Motor neuron (in vitro differentiated cells): Measurements from ENCODE around the gene NFIB. TPM values are rescaled to one million over a fixed set of nuclear protein-coding genes. Genes with fewer than 3 reads are reported as not detected.

Source experiments
- ATAC-seq, 8 experiments: fragments of 200-7000 bp; cut with Tn5 transposase; replicated peaks in 6 of 8; 2 replicates each; pipeline ENCODE4 v1.8.0; 2021; ENCODE audit warnings: mild to moderate bottlenecking in 8 of 8, moderate library complexity in 8 of 8
- H3K27ac ChIP-seq, 2 donors: fragments of 250-450 bp; sonication (Bioruptor Pico); 2 replicates each; pipeline ENCODE4 v1.9.0; 2021; ENCODE audit warnings: antibody characterized with exemption in 2 of 2, mild to moderate bottlenecking in 2 of 2, moderate library complexity in 1 of 2
- H3K4me1 ChIP-seq, 2 donors: fragments of 250-450 bp; sonication (Bioruptor Pico); replicated peaks in 1 of 2; 2 replicates each; pipeline ENCODE4 v1.6.1; 2021; ENCODE audit warnings: antibody characterized with exemption in 2 of 2, mild to moderate bottlenecking in 2 of 2, moderate library complexity in 1 of 2
- H3K4me3 ChIP-seq, 5 donors: fragments of 250-450 bp; sonication (Bioruptor Pico); 2 replicates each; pipeline ENCODE4 v1.9.0; 2021; ENCODE audit warnings: antibody characterized with exemption in 5 of 5, mild to moderate bottlenecking in 5 of 5, moderate library complexity in 4 of 5
- WGBS, 10 experiments: fragments of 450-650 bp; shearing (Covaris generic); methylation state at CpG; one replicate each; pipeline ENCODE4 v1.0.0; 2022; 5-methylcytosine and 5-hydroxymethylcytosine counted together
- in situ Hi-C, 9 experiments: fragments of 400-800 bp; cut with MboI; loops; one replicate each; pipeline ENCODE4 v1.15.0; 2021; ENCODE audit warnings: low sequenced_read_pairs in 9 of 9, low pct_unique_long_range_greater_than_20kb in 2 of 9; ENCODE audit not compliant: unreplicated experiment in 9 of 9
- total RNA-seq, 8 experiments: library from RNA; unstranded; fragments of 300-600 nt; gene quantifications; 2 replicates each; pipeline versions ENCODE4 v1.2.3 to v1.2.4, GENCODE V29; 2022

Gene NFIB
- 100 to 1,000 TPM in 1 of 8 experiments, 10 to 100 TPM in 3, 1 to 10 TPM in 3, under 1 TPM in 1; 0.67 to 112 (median 13.0) TPM for total RNA-seq

- peak; percentile 4 to 56 (median 44) for ATAC-seq
- Histone ChIP-seq H3K4me1 (peaks cover 0 to 9% of the 10 kb centered on the region in 2 donors), H3K4me3 (peak within 1 kb of the TSS; percentile 45 to 86 (median 60)), H3K27ac (peak within 1 kb of the TSS; percentile 6 to 75)
- WGBS, 10 experiments = 0% methylated on average over 1 to 2 of the region's 63 CpGs; no CpG with 5 or more reads in 8 of the 10 experiments
- in situ Hi-C loops = no loop called here
Measured at GRCh38 chr9:14313951-14314423, at the start of gene NFIB. TSS of gene NFIB (minus strand) at chr9:14314141. CDS start at chr9:14313511, 630 bp downstream.

- Histone ChIP-seq H3K4me3 (no peak overlapping the region), H3K4me1 (no peaks in the 10 kb centered on the region), H3K27ac (no peak overlapping the region)
- in situ Hi-C loops = loop anchor here in 4 of 9 experiments (25.0 kb wide), 1 partner anchor 925 kb away; no protein-coding TSS in a partner anchor
- ATAC-seq = no peak
- 80 to 100% (median 100%) methylated on average over 1 of the region's 1 CpG; no CpG with 5 or more reads in 4 of the 10 experiments for WGBS, 10 experiments
Measured at GRCh38 chr9:14362175-14362574, 48.2 kb upstream of the NFIB start.

DNA sequence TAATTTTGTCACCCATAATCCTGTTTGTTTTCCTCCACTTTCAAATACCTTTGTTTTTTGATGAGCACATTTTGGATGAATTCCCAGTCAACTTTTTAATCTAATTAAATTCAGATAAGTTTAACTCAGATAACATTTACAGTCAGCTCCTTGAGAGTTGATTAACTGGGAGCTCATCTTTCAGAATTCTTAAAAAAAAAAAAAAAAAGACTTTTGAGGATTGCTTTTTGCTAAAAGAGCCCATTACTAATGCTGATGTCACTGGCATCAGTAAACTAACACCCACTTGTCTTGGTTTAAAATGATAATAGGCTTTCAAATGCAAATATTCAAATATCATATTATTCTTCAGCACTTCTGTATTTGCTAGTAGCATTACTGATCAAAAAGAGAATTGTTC is 47.1 kb upstream of the NFIB start:
- no peak overlapping the region for H3K4me3 ChIP-seq
- H3K27ac ChIP-seq = no peak overlapping the region
- H3K4me1 ChIP-seq = no peaks in the 10 kb centered on the region
- peak in 1 of 8 experiments; percentile 33 for ATAC-seq
- in situ Hi-C loops = loop anchor here in 4 of 9 experiments (25.0 kb wide), 1 partner anchor 924 kb away; no protein-coding TSS in a partner anchor

GRCh38 chr9:14358523-14358922 is 44.6 kb upstream of the NFIB start:
- in situ Hi-C loops = loop anchor here in 4 of 9 experiments (25.0 kb wide), 1 partner anchor 921 kb away; no protein-coding TSS in a partner anchor
- no peak for ATAC-seq

GRCh38 chr9:14356351-14357265 is 42.7 kb upstream of the NFIB start:
- in situ Hi-C loops = loop anchor here in 4 of 9 experiments (25.0 kb wide), 1 partner anchor 919 kb away; no protein-coding TSS in a partner anchor
- Histone ChIP-seq H3K4me3 (no peak overlapping the region), H3K27ac (no peak overlapping the region), H3K4me1 (no peaks in the 10 kb centered on the region)
- WGBS, 10 experiments = 27 to 100% (median 80%) methylated on average over 1 to 7 of the region's 7 CpGs; no CpG with 5 or more reads in 1 of the 10 experiments
- peak in 1 of 8 experiments; percentile 49 for ATAC-seq

More at GRCh38 chr9:14358523-14358922, 44.6 kb upstream of the NFIB start:
- H3K4me3 ChIP-seq = no peak overlapping the region
- no peaks in the 10 kb centered on the region for H3K4me1 ChIP-seq
- no peak overlapping the region for H3K27ac ChIP-seq
- 67 to 100% (median 93%) methylated on average over 1 to 2 of the region's 2 CpGs; no CpG with 5 or more reads in 1 of the 10 experiments for WGBS, 10 experiments

- no peak for ATAC-seq
- Histone ChIP-seq H3K4me1 (peaks cover 0 to 7% of the 10 kb centered on the region in 2 donors), H3K4me3 (no peak overlapping the region), H3K27ac (no peak overlapping the region)
- in situ Hi-C loops = loop anchor here in 4 of 9 experiments (25.0 kb wide), 1 partner anchor 917 kb away; no protein-coding TSS in a partner anchor
- 40 to 100% (median 100%) methylated on average over 1 of the region's 1 CpG; no CpG with 5 or more reads in 4 of the 10 experiments for WGBS, 10 experiments
Measured at GRCh38 chr9:14354201-14354600, 40.3 kb upstream of the NFIB start.

DNA sequence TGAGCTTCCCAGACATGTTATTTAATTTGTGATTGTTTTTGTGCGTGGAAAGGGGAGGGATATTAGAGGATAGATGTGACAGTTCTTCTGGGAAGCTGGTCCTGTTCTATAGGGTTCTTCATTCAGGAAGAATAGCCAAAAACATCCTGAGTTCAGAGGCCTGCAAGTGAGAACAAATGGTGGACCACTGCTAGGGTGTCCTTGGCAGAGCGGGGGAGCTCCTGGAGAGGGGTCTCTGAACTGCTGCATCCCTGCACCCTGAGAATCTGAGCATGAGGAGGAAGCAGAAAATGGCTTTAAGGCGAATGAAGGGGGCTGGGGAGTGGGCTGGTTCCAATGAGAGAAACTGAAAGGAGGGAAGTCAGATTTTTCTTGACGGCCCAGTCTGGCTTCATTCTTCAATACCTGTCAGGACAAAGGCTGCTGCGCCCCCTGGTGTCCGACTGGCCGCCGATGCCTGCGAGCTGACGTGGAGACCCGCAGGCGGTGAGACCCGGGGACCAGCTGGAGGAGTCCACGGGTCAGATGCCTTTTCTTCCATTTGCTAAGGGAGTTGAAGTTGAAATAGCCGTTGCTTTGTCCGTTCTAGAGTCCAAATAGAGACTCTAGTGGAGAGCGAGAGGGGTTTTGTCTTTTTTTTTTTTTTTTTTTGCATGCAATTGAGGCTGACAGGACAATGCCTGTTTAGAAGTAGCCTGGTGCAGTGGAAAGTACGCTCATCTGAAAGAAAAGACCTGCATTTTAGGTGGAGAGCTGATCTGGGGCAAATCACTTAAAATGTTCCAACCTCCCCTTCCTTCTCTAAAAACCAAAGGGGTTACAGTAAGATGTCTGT is 39.5 kb upstream of the NFIB start:
- Histone ChIP-seq H3K4me1 (peaks cover 5 to 12% of the 10 kb centered on the region in 2 donors), H3K27ac (no peak overlapping the region), H3K4me3 (no peak overlapping the region)
- WGBS, 10 experiments = 0 to 50% (median 10%) methylated on average over 1 to 16 of the region's 18 CpGs
- peak; percentile 74 to 99 (median 98) for ATAC-seq
- in situ Hi-C loops = loop anchor here in 4 of 9 experiments (25.0 kb wide), 1 partner anchor 916 kb away; no protein-coding TSS in a partner anchor

GRCh38 chr9:14352503-14352902 is 38.6 kb upstream of the NFIB start:
- in situ Hi-C loops = loop anchor here in 4 of 9 experiments (25.0 kb wide), 1 partner anchor 915 kb away; no protein-coding TSS in a partner anchor
- ATAC-seq = no peak
- H3K4me1 ChIP-seq = peaks cover 5 to 18% of the 10 kb centered on the region in 2 donors
- no peak overlapping the region for H3K27ac ChIP-seq
- H3K4me3 ChIP-seq = no peak overlapping the region
- 86 to 100% (median 95%) methylated on average over 1 to 3 of the region's 4 CpGs; no CpG with 5 or more reads in 2 of the 10 experiments for WGBS, 10 experiments

GRCh38 chr9:14351221-14351836 is 37.4 kb upstream of the NFIB start:
- Histone ChIP-seq H3K4me3 (no peak overlapping the region), H3K27ac (no peak overlapping the region), H3K4me1 (peaks cover 7 to 20% of the 10 kb centered on the region in 2 donors)
- 20 to 100% (median 90%) methylated on average over 1 to 3 of the region's 5 CpGs; no CpG with 5 or more reads in 4 of the 10 experiments for WGBS, 10 experiments
- ATAC-seq = no peak
- in situ Hi-C loops = loop anchor here in 4 of 9 experiments (25.0 kb wide), 1 partner anchor 914 kb away; no protein-coding TSS in a partner anchor

DNA sequence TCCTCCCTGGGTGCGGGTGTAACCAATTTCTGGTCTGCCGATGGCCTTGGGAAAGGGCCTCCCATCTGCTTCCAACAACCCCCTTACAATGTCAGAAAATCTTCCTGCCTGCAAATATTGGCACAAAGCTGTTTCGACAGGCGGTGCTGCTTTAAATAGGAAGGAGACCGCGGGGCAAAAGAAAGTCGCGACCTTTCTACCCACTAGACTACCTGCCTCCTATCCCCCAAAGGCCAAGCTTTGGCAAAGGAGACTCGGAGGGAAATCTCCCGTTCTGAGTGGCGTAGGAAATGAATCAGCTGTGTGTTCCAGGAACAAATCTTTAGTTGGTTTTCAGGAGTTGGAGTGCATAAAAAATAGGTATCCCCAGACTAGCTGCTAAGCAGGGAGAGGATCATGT is 36.8 kb upstream of the NFIB start:
- in situ Hi-C loops = loop anchor here in 4 of 9 experiments (25.0 kb wide), 1 partner anchor 913 kb away; no protein-coding TSS in a partner anchor
- H3K27ac ChIP-seq = no peak overlapping the region
- no peak for ATAC-seq
- peaks cover 11 to 24% of the 10 kb centered on the region in 2 donors for H3K4me1 ChIP-seq
- WGBS, 10 experiments = 58 to 100% (median 87%) methylated on average over 3 to 7 of the region's 11 CpGs; no CpG with 5 or more reads in 5 of the 10 experiments
- H3K4me3 ChIP-seq = no peak overlapping the region

DNA sequence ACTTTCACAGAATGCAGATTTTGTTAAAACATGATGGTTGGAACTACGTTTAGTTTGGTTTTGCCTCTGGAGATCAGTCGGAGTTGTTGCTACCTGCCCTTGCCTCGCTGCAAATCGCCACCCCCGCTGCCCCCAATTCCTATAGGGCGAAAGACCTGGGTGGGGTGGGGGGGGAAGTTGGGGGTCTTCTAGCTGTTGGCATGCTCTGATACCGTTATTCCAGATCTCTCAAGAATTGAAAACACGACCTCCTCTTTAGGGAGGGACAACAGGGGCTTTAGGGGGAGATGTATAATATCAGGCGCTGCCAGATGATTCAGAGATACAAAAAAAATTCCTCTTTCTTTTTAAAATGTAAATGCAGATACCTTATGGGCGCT is 36.4 kb upstream of the NFIB start:
- Histone ChIP-seq H3K27ac (no peak overlapping the region), H3K4me3 (no peak overlapping the region), H3K4me1 (peaks cover 13 to 28% of the 10 kb centered on the region in 2 donors)
- no peak for ATAC-seq
- WGBS, 10 experiments = 37 to 100% (median 55%) methylated on average over 1 to 5 of the region's 10 CpGs; no CpG with 5 or more reads in 3 of the 10 experiments
- in situ Hi-C loops = loop anchor here in 4 of 9 experiments (25.0 kb wide), 1 partner anchor 913 kb away; no protein-coding TSS in a partner anchor
